MM.1S (cell line): Measurements from ENCODE around the gene F5.

Experiments used
- DNase-seq: peaks from one replicate; pipeline ENCODE4 v3.0.0-alpha.2; 2015
- H2AFZ ChIP-seq: fragments of 300-600 bp; sonication (generic); 2 replicates; pipeline ENCODE4 v1.6.0; 2016; ENCODE audit warnings: antibody characterized with exemption, low read length
- H3F3A ChIP-seq: fragments of 300-600 bp; sonication (generic); 2 replicates; pipeline ENCODE4 v1.6.1; 2016; ENCODE audit warnings: mild to moderate bottlenecking, antibody characterized with exemption, low read length, moderate library complexity, mixed read lengths; ENCODE audit not compliant: insufficient read depth
- H3K27ac ChIP-seq: fragments of 300-600 bp; sonication (generic); 2 replicates; pipeline ENCODE4 v1.5.1; 2016; ENCODE audit warnings: mild to moderate bottlenecking, low read length
- H3K27me3 ChIP-seq: fragments of 300-600 bp; sonication (generic); replicated peaks from 2 replicates; pipeline ENCODE4 v1.6.0; 2016; ENCODE audit warnings: low read length; ENCODE audit not compliant: insufficient read depth
- H3K36me3 ChIP-seq: fragments of 300-600 bp; sonication (generic); replicated peaks from 2 replicates; pipeline ENCODE4 v1.6.1; 2016; ENCODE audit warnings: mild to moderate bottlenecking, low read length, mixed read lengths; ENCODE audit not compliant: insufficient read depth
- H3K4me1 ChIP-seq: fragments of 300-600 bp; sonication (generic); 2 replicates; pipeline ENCODE4 v1.6.1; 2016; ENCODE audit warnings: low read length, mixed read lengths
- H3K4me2 ChIP-seq: fragments of 300-600 bp; sonication (generic); 2 replicates; pipeline ENCODE4 v1.6.0; 2016; ENCODE audit warnings: low read depth, low read length
- H3K4me3 ChIP-seq: fragments of 300-600 bp; sonication (generic); 2 replicates; pipeline ENCODE4 v1.5.1; 2016; ENCODE audit warnings: low read length, mixed read lengths
- H3K79me2 ChIP-seq: fragments of 300-600 bp; sonication (generic); 2 replicates; pipeline ENCODE4 v1.6.1; 2016; ENCODE audit warnings: mixed run types, low read length, mixed read lengths
- H3K9ac ChIP-seq: fragments of 300-600 bp; sonication (generic); 2 replicates; pipeline ENCODE4 v1.6.1; 2016; ENCODE audit warnings: low read length, mixed read lengths
- H3K9me2 ChIP-seq: fragments of 300-600 bp; sonication (generic); replicated peaks from 2 replicates; pipeline ENCODE4 v1.6.1; 2016; ENCODE audit warnings: mild to moderate bottlenecking, low read length, mixed read lengths; ENCODE audit not compliant: insufficient read depth
- H3K9me3 ChIP-seq: fragments of 300-600 bp; sonication (generic); replicated peaks from 2 replicates; pipeline ENCODE4 v1.6.1; 2016; ENCODE audit warnings: mild to moderate bottlenecking, low read length, mixed read lengths; ENCODE audit not compliant: insufficient read depth
- H4K20me1 ChIP-seq: fragments of 300-600 bp; sonication (generic); 2 replicates; pipeline ENCODE4 v1.6.1; 2016; ENCODE audit warnings: mild to moderate bottlenecking, low read length, moderate library complexity, mixed read lengths; ENCODE audit not compliant: insufficient read depth
- EZH2 ChIP-seq: fragments of 300-600 bp; sonication (generic); optimal IDR thresholded peaks from 2 replicates; pipeline ENCODE3; 2017; ENCODE audit warnings: low read depth, mild to moderate bottlenecking, antibody characterized with exemption, low read length, mixed read lengths
- EZH2phosphoT487 ChIP-seq: fragments of 300-600 bp; sonication (generic); IDR thresholded peaks from 2 replicates; pipeline ENCODE4 v1.6.1; 2018; ENCODE audit warnings: antibody characterized with exemption, low read length
- TF ChIP-seq, protein P1 (sequence below): fragments of 300-600 bp; sonication (generic); IDR thresholded peaks from 2 replicates; pipeline ENCODE4 v1.5.1; 2016; ENCODE audit warnings: antibody characterized with exemption, low read length, mixed read lengths

F5 gene

DNA sequence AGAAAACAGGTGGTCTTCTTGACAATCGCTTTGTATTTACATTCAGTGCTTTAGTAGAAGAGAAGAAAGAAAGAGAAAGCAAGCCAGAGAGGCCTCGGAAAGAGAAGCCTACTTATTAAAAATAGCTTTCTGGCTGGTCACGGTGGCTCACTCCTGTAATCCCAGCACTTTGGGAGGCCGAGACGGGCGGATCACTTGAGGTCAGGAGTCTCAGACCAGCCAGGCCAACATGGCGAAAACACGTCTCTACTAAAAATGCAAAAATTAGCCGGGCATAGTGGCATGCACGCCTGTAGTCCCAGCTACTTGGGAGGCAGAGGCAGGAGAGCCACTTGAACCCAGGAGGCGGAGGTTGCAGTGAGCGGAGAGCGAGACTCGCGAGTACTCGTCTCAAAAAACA lies 98.7 kb downstream of the F5 start:
- Histone ChIP-seq H3K4me3 (no peak overlapping the region), H3K36me3 (no peaks in the 10 kb centered on the region), H3K27ac (no peak overlapping the region), H3K79me2 (peaks cover 26% of the 10 kb centered on the region), H3K9ac (no peak overlapping the region), H3F3A (no peaks in the 10 kb centered on the region), H3K9me3 (no peaks in the 10 kb centered on the region), H3K4me2 (no peak overlapping the region), H2AFZ (no peak overlapping the region), H3K9me2 (no peaks in the 10 kb centered on the region), H3K4me1 (peaks cover 8% of the 10 kb centered on the region), H4K20me1 (no peaks in the 10 kb centered on the region), H3K27me3 (no peaks in the 10 kb centered on the region)
- no peak for TF ChIP-seq EZH2
- TF ChIP-seq, protein P1, sequence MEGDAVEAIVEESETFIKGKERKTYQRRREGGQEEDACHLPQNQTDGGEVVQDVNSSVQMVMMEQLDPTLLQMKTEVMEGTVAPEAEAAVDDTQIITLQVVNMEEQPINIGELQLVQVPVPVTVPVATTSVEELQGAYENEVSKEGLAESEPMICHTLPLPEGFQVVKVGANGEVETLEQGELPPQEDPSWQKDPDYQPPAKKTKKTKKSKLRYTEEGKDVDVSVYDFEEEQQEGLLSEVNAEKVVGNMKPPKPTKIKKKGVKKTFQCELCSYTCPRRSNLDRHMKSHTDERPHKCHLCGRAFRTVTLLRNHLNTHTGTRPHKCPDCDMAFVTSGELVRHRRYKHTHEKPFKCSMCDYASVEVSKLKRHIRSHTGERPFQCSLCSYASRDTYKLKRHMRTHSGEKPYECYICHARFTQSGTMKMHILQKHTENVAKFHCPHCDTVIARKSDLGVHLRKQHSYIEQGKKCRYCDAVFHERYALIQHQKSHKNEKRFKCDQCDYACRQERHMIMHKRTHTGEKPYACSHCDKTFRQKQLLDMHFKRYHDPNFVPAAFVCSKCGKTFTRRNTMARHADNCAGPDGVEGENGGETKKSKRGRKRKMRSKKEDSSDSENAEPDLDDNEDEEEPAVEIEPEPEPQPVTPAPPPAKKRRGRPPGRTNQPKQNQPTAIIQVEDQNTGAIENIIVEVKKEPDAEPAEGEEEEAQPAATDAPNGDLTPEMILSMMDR, result no peak
- no peak for DNase-seq

GRCh38 chr1:169487133-169487532 lies 99.1 kb downstream of the F5 start:
- TF ChIP-seq EZH2 (no peak), EZH2phosphoT487 (no peak)
- TF ChIP-seq, protein P1, result no peak
- peak overlapping the region; percentile 91 for H3K4me2 ChIP-seq
- no peaks in the 10 kb centered on the region for H3K36me3 ChIP-seq
- H2AFZ ChIP-seq, result peak overlapping the region; percentile 88
- no peaks in the 10 kb centered on the region for H3K27me3 ChIP-seq
- no peaks in the 10 kb centered on the region for H4K20me1 ChIP-seq
- no peaks in the 10 kb centered on the region for H3K9me2 ChIP-seq
- peaks cover 30% of the 10 kb centered on the region for H3K79me2 ChIP-seq
- no peak for DNase-seq
- H3K9me3 ChIP-seq, result no peaks in the 10 kb centered on the region
- peaks cover 8% of the 10 kb centered on the region for H3K4me1 ChIP-seq
- H3K9ac ChIP-seq, result no peak overlapping the region
- H3K27ac ChIP-seq, result no peak overlapping the region
- no peak overlapping the region for H3K4me3 ChIP-seq
- no peaks in the 10 kb centered on the region for H3F3A ChIP-seq

- Histone ChIP-seq H3F3A (no peaks in the 10 kb centered on the region), H4K20me1 (no peaks in the 10 kb centered on the region), H3K9ac (peak overlapping the region; percentile 55), H2AFZ (peak overlapping the region; percentile 88), H3K4me1 (peaks cover 8% of the 10 kb centered on the region), H3K36me3 (no peaks in the 10 kb centered on the region), H3K79me2 (peaks cover 30% of the 10 kb centered on the region), H3K9me3 (no peaks in the 10 kb centered on the region), H3K4me2 (peak overlapping the region; percentile 91), H3K27ac (peak overlapping the region; percentile 63; the same call in 1 of the 2 replicates), H3K4me3 (peak overlapping the region; percentile 79), H3K9me2 (no peaks in the 10 kb centered on the region), H3K27me3 (no peaks in the 10 kb centered on the region)
- DNase-seq, result no peak
- TF ChIP-seq, protein P1, result no peak
- TF ChIP-seq EZH2, result no peak
- TF ChIP-seq EZH2phosphoT487, result no peak
Observed at GRCh38 chr1:169486281-169487051, 99.8 kb downstream of the F5 start.
